Measurements from ENCODE around the gene ATP6AP1.

ATP6AP1 gene

DNA sequence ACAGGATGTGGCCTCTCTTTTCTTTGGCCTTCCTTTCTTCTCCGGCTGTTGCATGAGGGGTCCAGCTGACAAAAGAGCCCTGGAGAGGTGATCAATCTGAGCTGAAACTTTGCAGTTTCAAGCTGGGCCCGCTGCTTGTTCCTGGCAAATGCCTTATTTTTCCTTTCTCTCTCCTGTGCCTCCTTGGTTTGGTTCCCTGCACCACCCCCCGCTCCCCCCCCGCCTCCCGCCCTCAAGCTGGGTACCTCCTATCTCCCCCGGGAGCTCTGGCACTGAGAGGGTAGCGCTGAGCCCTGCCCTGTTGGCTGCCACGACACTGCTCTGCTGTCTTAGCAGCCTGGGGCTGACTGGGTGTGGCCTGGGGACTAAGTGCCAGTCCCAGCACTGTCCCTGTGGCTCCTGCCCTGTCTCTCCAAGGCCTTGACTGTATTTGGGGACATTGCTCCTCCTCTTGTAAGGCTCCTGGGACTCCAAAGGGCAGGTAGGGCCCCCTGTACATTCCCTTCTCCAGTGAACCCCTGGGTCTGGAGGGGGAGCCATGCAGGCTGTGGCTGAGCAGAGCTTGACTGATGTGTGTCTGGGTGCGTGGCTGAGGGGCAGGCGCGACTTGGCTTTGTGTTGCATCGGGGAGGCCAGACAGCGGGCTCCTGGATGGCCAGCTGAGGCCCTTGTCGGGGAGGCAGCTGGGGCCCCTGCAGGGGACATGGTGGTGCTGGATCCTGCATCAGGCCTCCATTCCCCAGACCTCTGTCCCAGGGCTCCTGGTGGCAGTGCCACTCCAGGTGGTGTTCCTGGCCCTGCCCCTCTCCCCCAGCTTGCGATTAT, 30.7 kb downstream of the ATP6AP1 start:
- peaks cover 5% of the 10 kb centered on the region for H3K27me3 ChIP-seq (ENCODE audit: insufficient read depth, low read length)

DNA sequence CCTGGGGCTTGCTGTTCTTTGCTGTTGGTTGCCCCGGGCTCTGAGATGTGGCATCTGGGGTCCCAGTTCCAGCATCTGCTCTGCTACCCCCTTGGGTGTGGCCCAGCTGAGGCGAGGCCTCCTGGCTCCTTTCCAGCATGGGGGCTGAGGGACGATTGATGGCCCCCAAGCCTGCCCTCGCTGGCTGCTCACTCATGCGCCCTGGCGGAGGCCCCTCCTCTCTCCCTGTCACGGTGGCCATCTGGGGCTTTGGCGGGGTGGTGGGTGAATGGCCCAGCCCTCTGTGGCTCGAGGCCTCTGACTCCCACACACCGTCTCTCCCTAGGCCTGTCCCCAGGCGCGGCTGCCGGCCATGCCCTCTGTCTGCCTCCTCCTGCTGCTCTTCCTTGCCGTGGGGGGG, 31.4 kb downstream of the ATP6AP1 start:
- Histone ChIP-seq H3K27me3 (ENCODE audit: insufficient read depth, low read length) (peaks cover 5% of the 10 kb centered on the region), H3K4me3 (ENCODE audit: low read length) (no peak overlapping the region), H3K36me3 (ENCODE audit: insufficient read depth, low read depth, low read length) (0 out of 2 replicates have a peak, but pooled peaks cover 3% of the 10 kb centered on the region), H3K27ac (ENCODE audit: low read length) (no peak overlapping the region), H3K4me1 (ENCODE audit: insufficient read depth, low read length) (no peaks in the 10 kb centered on the region), H3K9ac (ENCODE audit: low read depth, low read length) (no peak overlapping the region), H3K9me3 (ENCODE audit: insufficient read depth, low read depth, low read length) (no peaks in the 10 kb centered on the region)

More for the DNA sequence above, 30.7 kb downstream of the ATP6AP1 start:
- Histone ChIP-seq H3K9ac (ENCODE audit: low read depth, low read length) (peak overlapping the region; percentile 21; the same call in 1 of the 2 replicates), H3K36me3 (ENCODE audit: insufficient read depth, low read depth, low read length) (no peaks in the 10 kb centered on the region), H3K9me3 (ENCODE audit: insufficient read depth, low read depth, low read length) (no peaks in the 10 kb centered on the region), H3K27ac (ENCODE audit: low read length) (no peak overlapping the region), H3K4me1 (ENCODE audit: insufficient read depth, low read length) (no peaks in the 10 kb centered on the region), H3K4me3 (ENCODE audit: low read length) (peak overlapping the region; percentile 66)

DNA sequence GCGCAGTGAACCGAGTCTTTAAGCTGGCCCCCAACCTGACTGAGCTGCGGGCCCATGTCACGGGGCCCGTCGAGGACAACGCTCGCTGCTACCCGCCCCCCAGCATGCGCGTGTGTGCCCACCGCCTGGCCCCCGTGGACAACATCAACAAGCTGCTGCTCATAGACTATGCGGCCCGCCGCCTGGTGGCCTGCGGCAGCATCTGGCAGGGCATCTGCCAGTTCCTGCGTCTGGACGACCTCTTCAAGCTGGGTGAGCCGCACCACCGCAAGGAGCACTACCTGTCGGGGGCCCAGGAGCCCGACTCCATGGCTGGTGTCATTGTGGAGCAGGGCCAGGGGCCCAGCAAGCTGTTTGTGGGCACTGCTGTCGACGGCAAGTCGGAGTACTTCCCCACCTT, 31.8 kb downstream of the ATP6AP1 start:
- Histone ChIP-seq H3K9ac (ENCODE audit: low read depth, low read length) (no peak overlapping the region), H3K27ac (ENCODE audit: low read length) (no peak overlapping the region), H3K36me3 (ENCODE audit: insufficient read depth, low read depth, low read length) (0 out of 2 replicates have a peak, but pooled peaks cover 3% of the 10 kb centered on the region), H3K27me3 (ENCODE audit: insufficient read depth, low read length) (peaks cover 5% of the 10 kb centered on the region), H3K4me1 (ENCODE audit: insufficient read depth, low read length) (no peaks in the 10 kb centered on the region), H3K9me3 (ENCODE audit: insufficient read depth, low read depth, low read length) (no peaks in the 10 kb centered on the region), H3K4me3 (ENCODE audit: low read length) (no peak overlapping the region)

DNA sequence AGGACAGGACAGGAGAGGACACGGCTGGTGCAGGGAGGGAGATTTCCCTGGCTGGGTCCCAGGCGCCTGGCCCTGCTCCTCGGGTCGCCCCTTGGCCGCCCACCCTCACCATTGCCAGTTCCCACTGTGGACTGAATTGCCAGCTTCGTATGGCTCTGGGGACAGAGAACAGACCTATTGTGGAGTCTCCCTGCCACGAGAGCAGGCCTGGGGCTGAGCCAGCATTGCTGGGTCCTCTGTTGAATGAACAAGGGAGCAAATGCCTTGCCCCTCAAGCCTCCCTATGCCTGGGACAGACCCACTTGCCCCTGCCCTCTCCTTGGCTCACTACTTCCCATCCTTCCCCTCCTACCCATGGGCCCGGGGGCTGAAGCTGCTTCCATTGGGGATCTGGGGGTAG, 33.9 kb downstream of the ATP6AP1 start:
- H3K27ac ChIP-seq (ENCODE audit: low read length): no peak overlapping the region
- no peaks in the 10 kb centered on the region for H3K9me3 ChIP-seq (ENCODE audit: insufficient read depth, low read depth, low read length)
- no peaks in the 10 kb centered on the region for H3K4me1 ChIP-seq (ENCODE audit: insufficient read depth, low read length)
- 0 out of 2 replicates have a peak, but pooled peaks cover 3% of the 10 kb centered on the region for H3K36me3 ChIP-seq (ENCODE audit: insufficient read depth, low read depth, low read length)
- no peak overlapping the region for H3K9ac ChIP-seq (ENCODE audit: low read depth, low read length)
- H3K27me3 ChIP-seq (ENCODE audit: insufficient read depth, low read length): no peaks in the 10 kb centered on the region
- H3K4me3 ChIP-seq (ENCODE audit: low read length): no peak overlapping the region

DNA sequence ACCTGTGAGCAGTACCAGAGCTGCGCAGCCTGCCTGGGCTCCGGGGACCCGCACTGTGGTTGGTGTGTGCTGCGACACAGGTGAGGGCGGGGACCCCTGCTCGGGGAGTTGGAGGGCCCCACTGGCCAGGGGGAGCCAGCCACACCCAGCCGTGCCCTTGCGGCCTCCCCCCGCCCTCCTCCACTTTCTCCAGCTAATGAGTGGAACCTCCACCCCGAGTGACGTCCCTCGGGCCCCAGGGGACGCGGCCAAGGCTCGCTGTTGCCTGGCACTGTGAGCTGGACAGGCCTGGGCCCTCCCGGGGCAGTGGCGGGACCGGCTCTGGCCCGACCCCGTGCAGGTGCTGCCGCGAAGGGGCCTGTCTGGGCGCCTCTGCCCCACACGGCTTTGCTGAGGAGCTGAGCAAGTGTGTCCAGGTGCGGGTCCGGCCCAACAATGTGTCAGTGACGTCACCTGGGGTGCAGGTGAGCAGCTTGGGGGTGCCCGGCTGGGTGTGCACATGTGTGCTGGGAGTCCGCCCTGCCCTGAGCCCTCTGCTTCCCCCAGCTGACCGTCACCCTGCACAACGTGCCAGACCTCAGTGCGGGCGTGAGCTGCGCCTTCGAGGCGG, 35.2 kb downstream of the ATP6AP1 start:
- no peaks in the 10 kb centered on the region for H3K27me3 ChIP-seq (ENCODE audit: insufficient read depth, low read length)
- no peak overlapping the region for H3K4me3 ChIP-seq (ENCODE audit: low read length)
- H3K9me3 ChIP-seq (ENCODE audit: insufficient read depth, low read depth, low read length): no peaks in the 10 kb centered on the region
- no peak overlapping the region for H3K27ac ChIP-seq (ENCODE audit: low read length)
- 0 out of 2 replicates have a peak, but pooled peaks cover 3% of the 10 kb centered on the region for H3K36me3 ChIP-seq (ENCODE audit: insufficient read depth, low read depth, low read length)
- no peak overlapping the region for H3K9ac ChIP-seq (ENCODE audit: low read depth, low read length)
- no peaks in the 10 kb centered on the region for H3K4me1 ChIP-seq (ENCODE audit: insufficient read depth, low read length)

DNA sequence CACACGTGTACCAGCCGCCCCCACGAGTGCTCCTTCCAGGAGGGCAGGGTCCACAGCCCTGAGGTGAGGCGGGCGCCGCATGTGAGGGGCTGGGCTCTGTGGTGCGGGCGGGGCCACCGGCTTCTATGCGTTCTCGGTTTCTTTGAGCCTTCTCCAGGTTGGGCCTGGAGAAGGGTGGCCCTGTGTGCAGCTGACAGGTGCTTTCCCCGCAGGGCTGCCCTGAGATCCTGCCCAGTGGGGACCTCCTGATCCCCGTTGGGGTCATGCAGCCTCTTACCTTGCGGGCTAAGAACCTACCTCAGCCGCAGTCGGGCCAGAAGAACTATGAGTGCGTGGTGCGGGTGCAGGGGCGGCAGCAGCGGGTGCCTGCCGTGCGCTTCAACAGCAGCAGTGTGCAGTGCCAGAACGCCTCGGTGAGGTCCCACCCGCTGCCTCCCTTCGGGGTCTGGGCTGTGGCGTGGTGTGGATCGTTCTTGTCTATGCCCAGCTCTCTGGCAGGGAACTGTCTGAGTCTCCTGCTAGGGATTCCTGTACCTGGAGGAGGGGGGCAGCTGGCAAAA, 36.4 kb downstream of the ATP6AP1 start:
- Histone ChIP-seq H3K4me3 (ENCODE audit: low read length) (no peak overlapping the region), H3K36me3 (ENCODE audit: insufficient read depth, low read depth, low read length) (peaks cover 3% of the 10 kb centered on the region; the same call in 1 of the 2 replicates), H3K27me3 (ENCODE audit: insufficient read depth, low read length) (no peaks in the 10 kb centered on the region), H3K9ac (ENCODE audit: low read depth, low read length) (no peak overlapping the region), H3K4me1 (ENCODE audit: insufficient read depth, low read length) (no peaks in the 10 kb centered on the region), H3K9me3 (ENCODE audit: insufficient read depth, low read depth, low read length) (no peaks in the 10 kb centered on the region), H3K27ac (ENCODE audit: low read length) (no peak overlapping the region)

DNA sequence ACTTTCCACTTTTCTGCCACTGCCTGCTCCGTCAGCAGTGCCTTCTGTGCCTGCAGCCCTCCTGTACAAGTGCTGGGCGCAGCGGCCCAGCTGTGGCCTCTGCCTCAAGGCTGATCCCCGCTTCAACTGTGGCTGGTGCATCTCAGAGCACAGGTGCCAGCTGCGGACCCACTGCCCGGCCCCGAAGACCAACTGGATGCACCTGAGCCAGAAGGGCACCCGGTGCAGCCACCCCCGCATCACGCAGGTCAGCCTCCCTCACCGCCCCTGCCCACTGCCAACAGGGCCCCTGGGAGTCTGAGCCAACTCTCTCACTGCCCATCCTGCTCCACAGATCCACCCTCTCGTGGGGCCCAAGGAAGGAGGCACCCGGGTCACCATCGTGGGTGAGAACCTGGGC, 37.1 kb downstream of the ATP6AP1 start:
- Histone ChIP-seq H3K9me3 (ENCODE audit: insufficient read depth, low read depth, low read length) (no peaks in the 10 kb centered on the region), H3K4me1 (ENCODE audit: insufficient read depth, low read length) (no peaks in the 10 kb centered on the region), H3K27me3 (ENCODE audit: insufficient read depth, low read length) (no peaks in the 10 kb centered on the region), H3K9ac (ENCODE audit: low read depth, low read length) (no peak overlapping the region), H3K36me3 (ENCODE audit: insufficient read depth, low read depth, low read length) (peaks cover 3% of the 10 kb centered on the region; the same call in 1 of the 2 replicates), H3K27ac (ENCODE audit: low read length) (no peak overlapping the region), H3K4me3 (ENCODE audit: low read length) (no peak overlapping the region)

DNA sequence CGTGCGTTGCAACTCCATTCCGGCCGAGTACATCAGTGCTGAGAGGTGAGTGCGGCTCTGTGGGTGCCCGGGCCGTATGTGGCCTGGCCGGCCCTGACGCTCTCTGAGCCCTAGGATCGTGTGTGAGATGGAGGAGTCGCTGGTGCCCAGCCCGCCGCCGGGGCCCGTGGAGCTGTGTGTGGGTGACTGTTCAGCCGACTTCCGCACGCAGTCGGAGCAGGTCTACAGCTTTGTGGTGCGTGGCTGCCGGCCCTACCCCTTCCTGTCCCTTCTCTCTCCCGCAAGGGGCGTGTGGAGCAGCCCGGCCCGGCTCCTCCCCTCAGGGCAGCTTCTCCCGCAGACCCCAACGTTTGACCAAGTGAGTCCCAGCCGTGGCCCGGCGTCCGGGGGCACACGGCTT, 37.6 kb downstream of the ATP6AP1 start:
- H3K27me3 ChIP-seq (ENCODE audit: insufficient read depth, low read length): no peaks in the 10 kb centered on the region

DNA sequence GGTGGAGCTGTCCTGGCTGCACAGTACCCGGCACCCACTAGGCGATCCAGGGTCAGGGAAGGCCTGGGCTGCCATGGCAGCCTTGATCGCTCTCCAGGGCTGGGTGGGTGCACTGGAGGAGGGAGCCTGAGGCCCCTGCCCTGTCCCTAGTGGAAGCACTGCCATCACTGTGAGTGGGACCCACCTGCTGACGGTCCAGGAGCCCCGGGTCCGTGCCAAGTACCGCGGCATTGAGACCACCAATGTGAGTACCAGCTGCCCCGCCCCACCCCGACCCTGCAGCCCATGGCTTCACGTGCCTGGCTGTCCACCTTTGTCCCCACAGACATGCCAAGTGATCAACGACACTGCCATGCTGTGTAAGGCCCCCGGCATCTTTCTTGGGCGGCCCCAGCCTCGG, 38.4 kb downstream of the ATP6AP1 start:
- Histone ChIP-seq H3K4me3 (ENCODE audit: low read length) (no peak overlapping the region), H3K36me3 (ENCODE audit: insufficient read depth, low read depth, low read length) (peaks cover 3% of the 10 kb centered on the region), H3K9me3 (ENCODE audit: insufficient read depth, low read depth, low read length) (no peaks in the 10 kb centered on the region), H3K27ac (ENCODE audit: low read length) (no peak overlapping the region), H3K9ac (ENCODE audit: low read depth, low read length) (no peak overlapping the region), H3K4me1 (ENCODE audit: insufficient read depth, low read length) (no peaks in the 10 kb centered on the region), H3K27me3 (ENCODE audit: insufficient read depth, low read length) (no peaks in the 10 kb centered on the region)

More for the DNA sequence above, 37.6 kb downstream of the ATP6AP1 start:
- Histone ChIP-seq H3K4me1 (ENCODE audit: insufficient read depth, low read length) (no peaks in the 10 kb centered on the region), H3K9me3 (ENCODE audit: insufficient read depth, low read depth, low read length) (no peaks in the 10 kb centered on the region), H3K36me3 (ENCODE audit: insufficient read depth, low read depth, low read length) (peaks cover 3% of the 10 kb centered on the region; the same call in 1 of the 2 replicates), H3K27ac (ENCODE audit: low read length) (no peak overlapping the region), H3K4me3 (ENCODE audit: low read length) (no peak overlapping the region), H3K9ac (ENCODE audit: low read depth, low read length) (no peak overlapping the region)

DNA sequence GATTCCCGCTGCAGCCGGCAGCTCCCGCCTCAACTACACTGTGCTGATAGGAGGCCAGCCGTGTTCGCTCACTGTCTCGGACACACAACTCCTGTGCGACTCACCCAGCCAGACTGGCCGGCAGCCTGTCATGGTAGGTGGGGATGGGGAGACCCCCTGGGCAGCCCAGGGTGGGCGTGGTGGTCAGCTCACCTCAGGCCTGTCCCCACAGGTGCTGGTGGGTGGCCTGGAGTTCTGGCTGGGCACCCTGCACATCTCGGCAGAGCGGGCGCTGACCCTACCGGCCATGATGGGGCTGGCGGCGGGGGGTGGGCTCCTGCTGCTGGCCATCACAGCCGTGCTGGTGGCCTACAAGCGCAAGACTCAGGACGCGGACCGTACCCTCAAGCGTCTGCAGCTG, 39.1 kb downstream of the ATP6AP1 start:
- H3K4me1 ChIP-seq (ENCODE audit: insufficient read depth, low read length): no peaks in the 10 kb centered on the region
- no peak overlapping the region for H3K9ac ChIP-seq (ENCODE audit: low read depth, low read length)
- H3K36me3 ChIP-seq (ENCODE audit: insufficient read depth, low read depth, low read length): peaks cover 3% of the 10 kb centered on the region

DNA sequence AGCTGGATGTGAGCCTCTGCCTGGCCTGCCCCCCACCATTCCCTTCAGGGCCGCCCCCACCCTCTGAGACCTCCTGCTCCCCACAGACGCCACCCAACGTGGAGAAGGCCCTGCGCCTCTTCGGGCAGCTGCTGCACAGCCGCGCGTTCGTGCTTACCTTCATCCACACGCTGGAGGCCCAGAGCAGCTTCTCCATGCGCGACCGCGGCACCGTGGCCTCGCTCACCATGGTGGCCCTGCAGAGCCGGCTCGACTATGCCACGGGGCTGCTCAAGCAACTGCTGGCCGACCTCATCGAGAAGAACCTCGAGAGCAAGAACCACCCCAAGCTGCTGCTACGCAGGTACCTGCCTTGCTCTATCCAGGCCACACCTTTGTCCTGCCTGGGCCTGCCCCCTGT, 39.7 kb downstream of the ATP6AP1 start:
- H3K4me1 ChIP-seq (ENCODE audit: insufficient read depth, low read length): no peaks in the 10 kb centered on the region
- no peaks in the 10 kb centered on the region for H3K27me3 ChIP-seq (ENCODE audit: insufficient read depth, low read length)
- no peaks in the 10 kb centered on the region for H3K9me3 ChIP-seq (ENCODE audit: insufficient read depth, low read depth, low read length)
- H3K27ac ChIP-seq (ENCODE audit: low read length): no peak overlapping the region
- H3K9ac ChIP-seq (ENCODE audit: low read depth, low read length): no peak overlapping the region
- no peak overlapping the region for H3K4me3 ChIP-seq (ENCODE audit: low read length)
- H3K36me3 ChIP-seq (ENCODE audit: insufficient read depth, low read depth, low read length): peaks cover 3% of the 10 kb centered on the region

More for the DNA sequence above, 39.1 kb downstream of the ATP6AP1 start:
- Histone ChIP-seq H3K27me3 (ENCODE audit: insufficient read depth, low read length) (no peaks in the 10 kb centered on the region), H3K4me3 (ENCODE audit: low read length) (no peak overlapping the region), H3K9me3 (ENCODE audit: insufficient read depth, low read depth, low read length) (no peaks in the 10 kb centered on the region), H3K27ac (ENCODE audit: low read length) (no peak overlapping the region)

Data from iPS-20b (cell line).